Stomach (tissue), 4 donors: Measurements from ENCODE around the gene SLC18B1.

ENCODE experiments used
- EP300 ChIP-seq: sonication (generic); formaldehyde crosslinking; IDR thresholded peaks from one replicate; pipeline ENCODE4 v1.6.1; 2017; ENCODE audit warnings: antibody characterized with exemption
- POLR2A ChIP-seq, 4 donors: fragments of 450-650 bp; IDR thresholded peaks; one replicate each; pipeline ENCODE4 v1.6.1; 2016; ENCODE audit warnings: antibody characterized with exemption in 4 of 4, control low read depth in 2 of 4, mild to moderate bottlenecking in 1 of 4, moderate library complexity in 1 of 4
- TF ChIP-seq, protein P1 (sequence below), 7 experiments: fragments of 450-650 bp in 4 of 7; fragments of 200-600 bp in 3 of 7; sonication (generic) in 3 of 7; IDR thresholded peaks; one replicate each; pipeline ENCODE4 v1.5.1; 2016 to 2019; ENCODE audit warnings: antibody characterized with exemption in 7 of 7, control low read depth in 2 of 7, mild to moderate bottlenecking in 1 of 7

DNA sequence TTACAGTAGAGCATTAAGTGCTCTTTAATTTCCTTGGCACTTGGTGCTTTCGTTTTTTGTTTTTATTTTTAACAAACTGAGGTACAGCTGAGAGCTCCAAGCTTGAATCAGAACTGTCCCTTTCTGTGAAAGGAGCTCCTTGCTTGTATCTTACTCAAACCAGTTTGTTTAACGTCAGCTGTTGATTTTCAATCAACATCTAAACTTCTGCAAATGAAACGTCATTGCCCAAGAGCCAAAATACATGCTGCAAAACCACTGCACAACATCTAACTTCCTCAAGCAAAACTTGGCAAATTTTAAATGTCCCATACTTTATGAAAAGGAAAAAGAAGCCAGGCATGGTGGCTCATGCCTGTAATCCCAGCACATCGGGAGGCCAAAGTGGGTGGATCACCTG is 55.9 kb downstream of the SLC18B1 start:
- TF ChIP-seq, protein P1, sequence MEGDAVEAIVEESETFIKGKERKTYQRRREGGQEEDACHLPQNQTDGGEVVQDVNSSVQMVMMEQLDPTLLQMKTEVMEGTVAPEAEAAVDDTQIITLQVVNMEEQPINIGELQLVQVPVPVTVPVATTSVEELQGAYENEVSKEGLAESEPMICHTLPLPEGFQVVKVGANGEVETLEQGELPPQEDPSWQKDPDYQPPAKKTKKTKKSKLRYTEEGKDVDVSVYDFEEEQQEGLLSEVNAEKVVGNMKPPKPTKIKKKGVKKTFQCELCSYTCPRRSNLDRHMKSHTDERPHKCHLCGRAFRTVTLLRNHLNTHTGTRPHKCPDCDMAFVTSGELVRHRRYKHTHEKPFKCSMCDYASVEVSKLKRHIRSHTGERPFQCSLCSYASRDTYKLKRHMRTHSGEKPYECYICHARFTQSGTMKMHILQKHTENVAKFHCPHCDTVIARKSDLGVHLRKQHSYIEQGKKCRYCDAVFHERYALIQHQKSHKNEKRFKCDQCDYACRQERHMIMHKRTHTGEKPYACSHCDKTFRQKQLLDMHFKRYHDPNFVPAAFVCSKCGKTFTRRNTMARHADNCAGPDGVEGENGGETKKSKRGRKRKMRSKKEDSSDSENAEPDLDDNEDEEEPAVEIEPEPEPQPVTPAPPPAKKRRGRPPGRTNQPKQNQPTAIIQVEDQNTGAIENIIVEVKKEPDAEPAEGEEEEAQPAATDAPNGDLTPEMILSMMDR (IDR thresholded peaks at IDR 0.05), result no peak
- no peak for TF ChIP-seq EP300
- TF ChIP-seq POLR2A (IDR thresholded peaks at IDR 0.05), result no peak
